ENCODE data around the gene BRD3.
"Not testable (repeated sequence)": the region's sequence is repeated elsewhere in the genome, so short reads cannot be mapped to it uniquely, and the experiment has no call there.

The BRD3 gene

GRCh38 chr9:133992780-133993634 is 74.8 kb downstream of the BRD3 start:
- H3K9ac ChIP-seq (ENCODE audit: insufficient read length, low read depth), result peak overlapping the region; percentile 97
- H3K9me3 ChIP-seq (ENCODE audit: insufficient read depth, low read length), result no peaks in the 10 kb centered on the region
- TF ChIP-seq YY1 (IDR thresholded peaks at IDR 0.05; ENCODE audit: insufficient read depth, insufficient read length) (no peak), ZNF274 (IDR thresholded peaks at IDR 0.05; ENCODE audit: low read depth, low read length) (no peak), SUZ12 (IDR thresholded peaks at IDR 0.05; ENCODE audit: extremely low read depth, insufficient read depth, insufficient read length) (no peak)
- no peak for DNase-seq (ENCODE audit: low read depth, low spot score)
- H3K36me3 ChIP-seq (ENCODE audit: insufficient read depth, insufficient read length, low read length), result peaks cover 5% of the 10 kb centered on the region
- H3K4me3 ChIP-seq (ENCODE audit: insufficient read length, low read depth), result peak overlapping the region; percentile 90
- peaks cover 2% of the 10 kb centered on the region for H3K27me3 ChIP-seq (ENCODE audit: insufficient read depth, insufficient read length)
- H3K4me1 ChIP-seq (ENCODE audit: insufficient read depth, insufficient read length), result peaks cover 25% of the 10 kb centered on the region

- Histone ChIP-seq H3K27me3 (ENCODE audit: insufficient read depth, insufficient read length) (no peaks in the 10 kb centered on the region), H3K4me3 (ENCODE audit: insufficient read length, low read depth) (peak within 1 kb of the TSS; percentile 90), H3K9ac (ENCODE audit: insufficient read length, low read depth) (peak within 1 kb of the TSS; percentile 97), H3K4me1 (ENCODE audit: insufficient read depth, insufficient read length) (peaks cover 28% of the 10 kb centered on the region), H3K9me3 (ENCODE audit: insufficient read depth, low read length) (no peaks in the 10 kb centered on the region), H3K36me3 (ENCODE audit: insufficient read depth, insufficient read length, low read length) (peaks cover 12% of the 10 kb centered on the region)
- no peak for TF ChIP-seq SUZ12 (IDR thresholded peaks at IDR 0.05; ENCODE audit: extremely low read depth, insufficient read depth, insufficient read length)
- no peak for TF ChIP-seq ZNF274 (IDR thresholded peaks at IDR 0.05; ENCODE audit: low read depth, low read length)
- no peak for TF ChIP-seq YY1 (IDR thresholded peaks at IDR 0.05; ENCODE audit: insufficient read depth, insufficient read length)
- DNase-seq (ENCODE audit: low read depth, low spot score), result no peak
Measured at GRCh38 chr9:133991964-133992779, 75.7 kb downstream of the BRD3 start, which contains the start of gene VAV2. Gene VAV2 (minus strand): TSS chr9:133992324. CDS start chr9:133992278, 46 bp downstream.

GRCh38 chr9:133991214-133991921 is 76.5 kb downstream of the BRD3 start:
- H3K27me3 ChIP-seq (ENCODE audit: insufficient read depth, insufficient read length), result no peaks in the 10 kb centered on the region

GRCh38 chr9:133990366-133991213 is 77.2 kb downstream of the BRD3 start:
- H3K4me1 ChIP-seq (ENCODE audit: insufficient read depth, insufficient read length), result peaks cover 28% of the 10 kb centered on the region
- H3K27me3 ChIP-seq (ENCODE audit: insufficient read depth, insufficient read length), result no peaks in the 10 kb centered on the region
- TF ChIP-seq SUZ12 (IDR thresholded peaks at IDR 0.05; ENCODE audit: extremely low read depth, insufficient read depth, insufficient read length), result no peak
- no peak for TF ChIP-seq YY1 (IDR thresholded peaks at IDR 0.05; ENCODE audit: insufficient read depth, insufficient read length)
- TF ChIP-seq ZNF274 (IDR thresholded peaks at IDR 0.05; ENCODE audit: low read depth, low read length), result no peak
- H3K9ac ChIP-seq (ENCODE audit: insufficient read length, low read depth), result peak overlapping the region; percentile 93
- H3K36me3 ChIP-seq (ENCODE audit: insufficient read depth, insufficient read length, low read length), result peaks cover 16% of the 10 kb centered on the region
- H3K9me3 ChIP-seq (ENCODE audit: insufficient read depth, low read length), result no peaks in the 10 kb centered on the region
- H3K4me3 ChIP-seq (ENCODE audit: insufficient read length, low read depth), result peak overlapping the region; percentile 90
- DNase-seq (ENCODE audit: low read depth, low spot score), result no peak

More at GRCh38 chr9:133991214-133991921, 76.5 kb downstream of the BRD3 start:
- Histone ChIP-seq H3K4me1 (ENCODE audit: insufficient read depth, insufficient read length) (peaks cover 28% of the 10 kb centered on the region), H3K9me3 (ENCODE audit: insufficient read depth, low read length) (no peaks in the 10 kb centered on the region), H3K36me3 (ENCODE audit: insufficient read depth, insufficient read length, low read length) (peaks cover 14% of the 10 kb centered on the region), H3K4me3 (ENCODE audit: insufficient read length, low read depth) (peak overlapping the region; percentile 90), H3K9ac (ENCODE audit: insufficient read length, low read depth) (peak overlapping the region; percentile 93)
- no peak for DNase-seq (ENCODE audit: low read depth, low spot score)
- TF ChIP-seq ZNF274 (IDR thresholded peaks at IDR 0.05; ENCODE audit: low read depth, low read length), result no peak
- TF ChIP-seq YY1 (IDR thresholded peaks at IDR 0.05; ENCODE audit: insufficient read depth, insufficient read length), result no peak
- TF ChIP-seq SUZ12 (IDR thresholded peaks at IDR 0.05; ENCODE audit: extremely low read depth, insufficient read depth, insufficient read length), result no peak

GRCh38 chr9:133989625-133990365 is 78.0 kb downstream of the BRD3 start:
- no peak for DNase-seq (ENCODE audit: low read depth, low spot score)
- Histone ChIP-seq H3K27me3 (ENCODE audit: insufficient read depth, insufficient read length) (no peaks in the 10 kb centered on the region), H3K36me3 (ENCODE audit: insufficient read depth, insufficient read length, low read length) (peaks cover 21% of the 10 kb centered on the region), H3K9me3 (ENCODE audit: insufficient read depth, low read length) (no peaks in the 10 kb centered on the region), H3K9ac (ENCODE audit: insufficient read length, low read depth) (peak overlapping the region; percentile 93), H3K4me3 (ENCODE audit: insufficient read length, low read depth) (no peak overlapping the region), H3K4me1 (ENCODE audit: insufficient read depth, insufficient read length) (peaks cover 25% of the 10 kb centered on the region)
- TF ChIP-seq YY1 (IDR thresholded peaks at IDR 0.05; ENCODE audit: insufficient read depth, insufficient read length), result no peak
- TF ChIP-seq ZNF274 (IDR thresholded peaks at IDR 0.05; ENCODE audit: low read depth, low read length), result no peak
- TF ChIP-seq SUZ12 (IDR thresholded peaks at IDR 0.05; ENCODE audit: extremely low read depth, insufficient read depth, insufficient read length), result no peak

GRCh38 chr9:133988771-133989170 is 79.1 kb downstream of the BRD3 start:
- H3K4me1 ChIP-seq (ENCODE audit: insufficient read depth, insufficient read length), result peaks cover 18% of the 10 kb centered on the region
- not testable (repeated sequence) for H3K9ac ChIP-seq (ENCODE audit: insufficient read length, low read depth); H3K27me3 ChIP-seq (ENCODE audit: insufficient read depth, insufficient read length); DNase-seq (ENCODE audit: low read depth, low spot score); H3K4me3 ChIP-seq (ENCODE audit: insufficient read length, low read depth); H3K9me3 ChIP-seq (ENCODE audit: insufficient read depth, low read length)
- peaks cover 25% of the 10 kb centered on the region for H3K36me3 ChIP-seq (ENCODE audit: insufficient read depth, insufficient read length, low read length)
